Calu3 (cell line): Measurements from ENCODE around the gene NFU1. TPM values are rescaled to one million over a fixed set of nuclear protein-coding genes. Genes with fewer than 3 reads are reported as not detected.

Source experiments
- BruUV-seq: library from RNA; stranded (reverse); fragments of 400-500 nt; replicated peaks from 2 replicates; lab custom pipeline; 2021; lab: Mats Ljungman, UMichigan
- CTCF ChIA-PET: fragments of 300-600 bp; sonication (Branson Sonifier 250); formaldehyde crosslinking; loops from one replicate; lab custom pipeline; 2022; ENCODE audit warnings: antibody characterized with exemption; lab: Charles Lee
- DNase-seq: peaks from one replicate; pipeline ENCODE4 v3.0.0; 2022
- H3K27ac Mint-ChIP-seq: one replicate; pipeline ENCODE4 v1.8.0; 2022; ENCODE audit warnings: mixed read lengths; ENCODE audit not compliant: unreplicated experiment
- H3K27me3 Mint-ChIP-seq: one replicate; pipeline ENCODE4 v1.8.0; 2022; ENCODE audit warnings: mixed read lengths; ENCODE audit not compliant: unreplicated experiment
- H3K36me3 Mint-ChIP-seq: one replicate; pipeline ENCODE4 v1.8.0; 2022; ENCODE audit warnings: mild to moderate bottlenecking, moderate library complexity, mixed read lengths; ENCODE audit not compliant: insufficient read depth, unreplicated experiment
- H3K4me1 Mint-ChIP-seq: one replicate; pipeline ENCODE4 v1.8.0; 2022; ENCODE audit warnings: mild to moderate bottlenecking, low read depth, mixed read lengths; ENCODE audit not compliant: unreplicated experiment
- H3K4me3 Mint-ChIP-seq: one replicate; pipeline ENCODE4 v1.8.0; 2022; ENCODE audit warnings: mild to moderate bottlenecking, low read depth, moderate library complexity, mixed read lengths; ENCODE audit not compliant: unreplicated experiment
- H3K9me3 Mint-ChIP-seq: one replicate; pipeline ENCODE4 v1.8.0; 2022; ENCODE audit warnings: low read depth, mixed read lengths; ENCODE audit not compliant: unreplicated experiment
- CTCF ChIP-seq: fragments of 200-600 bp; IDR thresholded peaks from one replicate; pipeline ENCODE4 v1.8.0; 2022; ENCODE audit warnings: antibody characterized with exemption; ENCODE audit not compliant: unreplicated experiment
- intact Hi-C: fragments of 100-400 bp; cut with micrococcal nuclease; formaldehyde crosslinking; loops from one replicate; pipeline ENCODE4 v1.10.0; 2022; ENCODE audit not compliant: unreplicated experiment
- total RNA-seq: library from RNA; stranded (reverse); gene quantifications from 2 replicates; pipeline ENCODE4 v1.2.3, GENCODE V29; 2022

NFU1 gene
- total RNA-seq, 1 experiment from 2014 or later: 23.4 TPM

GRCh38 chr2:69416147-69416546 lies 21.1 kb downstream of the NFU1 start:
- no peaks in the 10 kb centered on the region for H3K9me3 Mint-ChIP-seq
- no peak for DNase-seq
- no TSS peak for BruUV-seq
- no peak overlapping the region for H3K27ac Mint-ChIP-seq
- H3K4me3 Mint-ChIP-seq: no peak overlapping the region
- CTCF ChIA-PET: no interaction called here
- intact Hi-C loops: no loop called here
- H3K27me3 Mint-ChIP-seq: no peaks in the 10 kb centered on the region
- no peaks in the 10 kb centered on the region for H3K4me1 Mint-ChIP-seq
- no peaks in the 10 kb centered on the region for H3K36me3 Mint-ChIP-seq
- no peak for TF ChIP-seq CTCF

- H3K36me3 Mint-ChIP-seq: no peaks in the 10 kb centered on the region
- H3K4me3 Mint-ChIP-seq: no peak overlapping the region
- no peak for TF ChIP-seq CTCF
- no peaks in the 10 kb centered on the region for H3K9me3 Mint-ChIP-seq
- DNase-seq: no peak
- intact Hi-C loops: no loop called here
- CTCF ChIA-PET: interaction anchor here (1.1 kb wide), 1 partner anchor 10 kb away, joined by 5 read pairs; no protein-coding TSS in a partner anchor
- no peaks in the 10 kb centered on the region for H3K4me1 Mint-ChIP-seq
- no peak overlapping the region for H3K27ac Mint-ChIP-seq
- no peaks in the 10 kb centered on the region for H3K27me3 Mint-ChIP-seq
- no TSS peak for BruUV-seq
Observed at GRCh38 chr2:69411120-69411519, 26.1 kb downstream of the NFU1 start.

- Mint-ChIP-seq H3K27ac (no peak overlapping the region), H3K9me3 (no peaks in the 10 kb centered on the region), H3K4me3 (no peak overlapping the region), H3K4me1 (no peaks in the 10 kb centered on the region), H3K36me3 (peaks cover 5% of the 10 kb centered on the region), H3K27me3 (no peaks in the 10 kb centered on the region)
- no TSS peak for BruUV-seq
- CTCF ChIA-PET: no interaction called here
- DNase-seq: no peak
- no peak for TF ChIP-seq CTCF
- intact Hi-C loops: no loop called here
Observed at GRCh38 chr2:69405306-69405705, 31.9 kb downstream of the NFU1 start.

- Mint-ChIP-seq H3K27ac (no peak overlapping the region), H3K4me3 (no peak overlapping the region), H3K36me3 (peaks cover 6% of the 10 kb centered on the region), H3K4me1 (no peaks in the 10 kb centered on the region), H3K9me3 (no peaks in the 10 kb centered on the region), H3K27me3 (no peaks in the 10 kb centered on the region)
- DNase-seq: no peak
- TF ChIP-seq CTCF: no peak
- CTCF ChIA-PET: no interaction called here
- intact Hi-C loops: no loop called here
- BruUV-seq: no TSS peak
Observed at GRCh38 chr2:69400121-69400520, 37.1 kb downstream of the NFU1 start.
